GM23338 (cell line): ENCODE data around the gene TRIO. TPM values are rescaled to one million over a fixed set of nuclear protein-coding genes. Genes with fewer than 3 reads are reported as not detected.

Experiments used
- ATAC-seq: fragments of 200-7000 bp; cut with Tn5 transposase; 3 replicates; pipeline ENCODE4 v1.9.1; 2020
- DNase-seq: peaks from one replicate; pipeline ENCODE4 v3.0.0-alpha.2; 2015; ENCODE audit warnings: low spot score
- H2AFZ ChIP-seq: fragments of 200-600 bp; sonication (generic); 2 replicates; pipeline ENCODE4 v1.8.0; 2016; ENCODE audit warnings: antibody characterized with exemption, mild to moderate bottlenecking, moderate library complexity
- H3F3A ChIP-seq: fragments of 200-600 bp; sonication (generic); replicated peaks from 2 replicates; pipeline ENCODE4 v1.8.0; 2017; ENCODE audit warnings: antibody characterized with exemption, mixed run types, low read depth
- H3K27ac ChIP-seq: fragments of 200-600 bp; sonication (generic); 2 replicates; pipeline ENCODE4 v1.6.1; 2016; ENCODE audit warnings: low read depth
- H3K27me3 ChIP-seq: fragments of 200-600 bp; sonication (generic); 2 replicates; pipeline ENCODE4 v1.8.0; 2016; ENCODE audit warnings: mild to moderate bottlenecking, mixed run types, moderate library complexity; ENCODE audit not compliant: insufficient read depth
- H3K36me3 ChIP-seq: fragments of 200-600 bp; sonication (generic); 2 replicates; pipeline ENCODE4 v1.8.0; 2016; ENCODE audit warnings: mild to moderate bottlenecking; ENCODE audit not compliant: insufficient read depth
- H3K4me1 ChIP-seq: fragments of 200-600 bp; sonication (generic); 2 replicates; pipeline ENCODE4 v1.8.0; 2016; ENCODE audit warnings: mild to moderate bottlenecking, moderate library complexity; ENCODE audit not compliant: insufficient read depth
- H3K4me2 ChIP-seq: fragments of 200-600 bp; sonication (generic); 2 replicates; pipeline ENCODE4 v1.7.1; 2017; ENCODE audit warnings: mixed run types
- H3K4me3 ChIP-seq: fragments of 200-600 bp; sonication (generic); 2 replicates; pipeline ENCODE4 v1.6.1; 2016; ENCODE audit warnings: mixed run types
- H3K79me2 ChIP-seq: fragments of 200-600 bp; sonication (generic); replicated peaks from 2 replicates; pipeline ENCODE4 v1.8.0; 2017; ENCODE audit warnings: mild to moderate bottlenecking; ENCODE audit not compliant: insufficient read depth
- H3K9me2 ChIP-seq: fragments of 200-600 bp; sonication (generic); 2 replicates; pipeline ENCODE4 v1.8.0; 2017; ENCODE audit not compliant: insufficient read depth
- H4K20me1 ChIP-seq: fragments of 200-600 bp; sonication (generic); replicated peaks from 2 replicates; pipeline ENCODE4 v1.8.0; 2017; ENCODE audit warnings: mild to moderate bottlenecking; ENCODE audit not compliant: insufficient read depth
- H3K27ac Mint-ChIP-seq: 2 replicates; pipeline ENCODE4 v1.8.0; 2020; ENCODE audit warnings: inconsistent platforms, mild to moderate bottlenecking, moderate library complexity, mixed read lengths
- H3K27me3 Mint-ChIP-seq: 3 replicates; pipeline ENCODE4 v1.8.0; 2022; ENCODE audit warnings: low read depth, mild to moderate bottlenecking, moderate library complexity, mixed read lengths, inconsistent platforms; ENCODE audit not compliant: insufficient read depth, poor library complexity
- H3K36me3 Mint-ChIP-seq: 3 replicates; pipeline ENCODE4 v1.8.0; 2021; ENCODE audit warnings: low read depth, mild to moderate bottlenecking, inconsistent platforms, moderate library complexity, mixed read lengths
- H3K4me1 Mint-ChIP-seq: 3 replicates; pipeline ENCODE4 v1.8.0; 2020; ENCODE audit warnings: mild to moderate bottlenecking, inconsistent platforms, mixed read lengths
- H3K4me3 Mint-ChIP-seq: 3 replicates; pipeline ENCODE4 v1.8.0; 2021; ENCODE audit warnings: moderate library complexity, mild to moderate bottlenecking, inconsistent platforms, mixed read lengths
- H3K9me3 Mint-ChIP-seq: 3 replicates; pipeline ENCODE4 v1.8.0; 2020; ENCODE audit warnings: moderate library complexity, mild to moderate bottlenecking, inconsistent platforms, mixed read lengths
- CREB1 ChIP-seq: fragments of 250-450 bp; sonication (Bioruptor Pico); IDR thresholded peaks from 2 replicates; pipeline ENCODE4 v1.5.0; 2020; ENCODE audit warnings: low read depth, mild to moderate bottlenecking, moderate library complexity
- EZH2 ChIP-seq: fragments of 200-600 bp; sonication (generic); IDR thresholded peaks from one replicate; pipeline ENCODE4 v1.8.0; 2017; ENCODE audit warnings: antibody characterized with exemption, mild to moderate bottlenecking, low read depth; ENCODE audit not compliant: unreplicated experiment
- EZH2phosphoT487 ChIP-seq: fragments of 200-600 bp; sonication (generic); IDR thresholded peaks from one replicate; pipeline ENCODE4 v1.8.1; 2018; ENCODE audit warnings: antibody characterized with exemption; ENCODE audit not compliant: unreplicated experiment
- NANOG ChIP-seq: IDR thresholded peaks from 2 replicates; pipeline ENCODE4 v1.6.1; 2016; ENCODE audit warnings: antibody characterized with exemption, borderline replicate concordance
- STAT1 ChIP-seq: IDR thresholded peaks from one replicate; pipeline ENCODE4 v1.6.1; 2016; ENCODE audit warnings: antibody characterized with exemption; ENCODE audit not compliant: unreplicated experiment
- ZNF114 ChIP-seq: fragments of 250-450 bp; sonication (Bioruptor Pico); IDR thresholded peaks from 2 replicates; pipeline ENCODE4 v1.5.0; 2020; ENCODE audit warnings: mild to moderate bottlenecking, moderate library complexity
- ZNF331 ChIP-seq: fragments of 250-450 bp; sonication (Bioruptor Pico); IDR thresholded peaks from 2 replicates; pipeline ENCODE4 v1.5.0; 2020; ENCODE audit warnings: low read depth, mild to moderate bottlenecking, moderate library complexity
- polyA plus RNA-seq: library from polyadenylated mRNA; unstranded; fragments of >200 nt; fragmentation: Nextera tagmentation; extraction: Ambion mirVana; gene quantifications from 2 replicates; pipeline ENCODE4 v1.2.1, GENCODE V29; 2016
- total RNA-seq: library from RNA; depleted of rRNA; stranded (reverse); fragments of >200 nt; shearing (Covaris generic); gene quantifications from 2 replicates; pipeline ENCODE4 v1.2.3, GENCODE V29; 2014
- TF ChIP-seq, protein P1 (sequence below), 2 experiments: fragments of 200-600 bp in 1 of 2; sonication (generic) in 1 of 2; conservative IDR thresholded peaks; 2 replicates each; pipeline versions ENCODE4 v1.5.1 to v1.6.1; 2016 to 2017; ENCODE audit warnings: antibody characterized with exemption in 2 of 2, low read depth in 2 of 2, mild to moderate bottlenecking in 2 of 2, moderate library complexity in 1 of 2
- TF ChIP-seq, protein P2 (sequence below): IDR thresholded peaks from one replicate; pipeline ENCODE4 v1.6.1; 2018; ENCODE audit warnings: antibody characterized with exemption; ENCODE audit not compliant: unreplicated experiment

The TRIO gene
- total and polyA plus RNA-seq, 2 experiments from 2014 or later: 13.8 to 113 TPM

DNA sequence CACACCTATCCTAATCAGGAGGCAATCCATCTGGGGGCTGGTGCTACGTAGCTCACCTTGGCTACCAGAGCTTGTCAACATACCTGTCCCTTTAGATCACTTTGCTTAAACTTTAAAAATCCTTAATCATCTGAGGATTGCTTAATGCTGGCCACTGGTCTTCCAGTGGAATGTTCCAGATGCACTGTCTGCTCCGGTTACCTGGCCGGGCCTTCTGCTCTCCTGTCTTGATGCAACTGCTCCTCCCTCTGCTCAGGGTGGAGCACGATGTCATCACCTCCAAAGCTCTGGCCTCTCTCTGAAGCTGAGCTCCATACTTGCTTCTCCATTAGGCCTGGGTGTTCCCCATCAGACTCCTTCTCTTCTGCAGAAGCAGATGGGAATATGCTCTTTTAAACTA lies 331.9 kb downstream of the TRIO start (continued):
- TF ChIP-seq, protein P1, sequence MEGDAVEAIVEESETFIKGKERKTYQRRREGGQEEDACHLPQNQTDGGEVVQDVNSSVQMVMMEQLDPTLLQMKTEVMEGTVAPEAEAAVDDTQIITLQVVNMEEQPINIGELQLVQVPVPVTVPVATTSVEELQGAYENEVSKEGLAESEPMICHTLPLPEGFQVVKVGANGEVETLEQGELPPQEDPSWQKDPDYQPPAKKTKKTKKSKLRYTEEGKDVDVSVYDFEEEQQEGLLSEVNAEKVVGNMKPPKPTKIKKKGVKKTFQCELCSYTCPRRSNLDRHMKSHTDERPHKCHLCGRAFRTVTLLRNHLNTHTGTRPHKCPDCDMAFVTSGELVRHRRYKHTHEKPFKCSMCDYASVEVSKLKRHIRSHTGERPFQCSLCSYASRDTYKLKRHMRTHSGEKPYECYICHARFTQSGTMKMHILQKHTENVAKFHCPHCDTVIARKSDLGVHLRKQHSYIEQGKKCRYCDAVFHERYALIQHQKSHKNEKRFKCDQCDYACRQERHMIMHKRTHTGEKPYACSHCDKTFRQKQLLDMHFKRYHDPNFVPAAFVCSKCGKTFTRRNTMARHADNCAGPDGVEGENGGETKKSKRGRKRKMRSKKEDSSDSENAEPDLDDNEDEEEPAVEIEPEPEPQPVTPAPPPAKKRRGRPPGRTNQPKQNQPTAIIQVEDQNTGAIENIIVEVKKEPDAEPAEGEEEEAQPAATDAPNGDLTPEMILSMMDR (conservative IDR thresholded peaks at IDR 0.05; ENCODE audit: low read depth in 2 of 2): no peak
- no peak for TF ChIP-seq STAT1
- TF ChIP-seq, protein P2, sequence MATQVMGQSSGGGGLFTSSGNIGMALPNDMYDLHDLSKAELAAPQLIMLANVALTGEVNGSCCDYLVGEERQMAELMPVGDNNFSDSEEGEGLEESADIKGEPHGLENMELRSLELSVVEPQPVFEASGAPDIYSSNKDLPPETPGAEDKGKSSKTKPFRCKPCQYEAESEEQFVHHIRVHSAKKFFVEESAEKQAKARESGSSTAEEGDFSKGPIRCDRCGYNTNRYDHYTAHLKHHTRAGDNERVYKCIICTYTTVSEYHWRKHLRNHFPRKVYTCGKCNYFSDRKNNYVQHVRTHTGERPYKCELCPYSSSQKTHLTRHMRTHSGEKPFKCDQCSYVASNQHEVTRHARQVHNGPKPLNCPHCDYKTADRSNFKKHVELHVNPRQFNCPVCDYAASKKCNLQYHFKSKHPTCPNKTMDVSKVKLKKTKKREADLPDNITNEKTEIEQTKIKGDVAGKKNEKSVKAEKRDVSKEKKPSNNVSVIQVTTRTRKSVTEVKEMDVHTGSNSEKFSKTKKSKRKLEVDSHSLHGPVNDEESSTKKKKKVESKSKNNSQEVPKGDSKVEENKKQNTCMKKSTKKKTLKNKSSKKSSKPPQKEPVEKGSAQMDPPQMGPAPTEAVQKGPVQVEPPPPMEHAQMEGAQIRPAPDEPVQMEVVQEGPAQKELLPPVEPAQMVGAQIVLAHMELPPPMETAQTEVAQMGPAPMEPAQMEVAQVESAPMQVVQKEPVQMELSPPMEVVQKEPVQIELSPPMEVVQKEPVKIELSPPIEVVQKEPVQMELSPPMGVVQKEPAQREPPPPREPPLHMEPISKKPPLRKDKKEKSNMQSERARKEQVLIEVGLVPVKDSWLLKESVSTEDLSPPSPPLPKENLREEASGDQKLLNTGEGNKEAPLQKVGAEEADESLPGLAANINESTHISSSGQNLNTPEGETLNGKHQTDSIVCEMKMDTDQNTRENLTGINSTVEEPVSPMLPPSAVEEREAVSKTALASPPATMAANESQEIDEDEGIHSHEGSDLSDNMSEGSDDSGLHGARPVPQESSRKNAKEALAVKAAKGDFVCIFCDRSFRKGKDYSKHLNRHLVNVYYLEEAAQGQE: no peak
- TF ChIP-seq EZH2phosphoT487: no peak
- no peak for TF ChIP-seq NANOG
- no peak for TF ChIP-seq ZNF331
- no peak for TF ChIP-seq EZH2
- no peak for TF ChIP-seq CREB1 (CRISPR knock-in tag)

DNA sequence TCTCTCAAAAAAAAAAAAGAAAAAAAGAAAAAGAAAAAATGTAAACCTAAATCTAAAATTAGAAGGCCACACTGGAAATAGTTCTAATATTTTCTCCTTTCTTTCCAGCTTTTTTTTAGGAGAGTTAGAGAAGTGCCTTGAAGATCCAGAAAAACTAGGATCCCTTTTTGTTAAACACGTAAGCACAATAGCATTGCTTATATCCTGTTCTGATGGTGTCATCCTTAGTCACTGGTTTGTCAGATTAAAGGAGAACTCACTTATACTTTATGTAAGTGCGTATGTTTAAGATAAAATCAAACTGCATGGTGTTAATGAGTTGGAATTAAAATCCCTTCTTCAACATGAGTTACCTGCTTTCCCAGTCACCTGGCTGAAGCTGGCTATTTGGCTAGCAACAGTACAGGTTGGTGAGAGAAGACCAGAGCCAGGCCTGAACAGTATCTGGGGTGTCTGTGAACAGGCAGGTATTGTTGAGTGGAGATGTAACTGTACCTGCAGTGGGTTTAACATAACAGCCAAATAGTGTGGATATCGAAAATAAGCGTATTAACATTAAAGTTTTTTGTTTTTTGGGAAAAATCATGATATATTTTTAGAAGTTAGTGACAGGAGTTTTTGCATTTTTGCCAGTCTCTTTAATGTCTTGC lies 333.8 kb downstream of the TRIO start:
- Histone ChIP-seq H3K27me3 (no peaks in the 10 kb centered on the region), H4K20me1 (no peaks in the 10 kb centered on the region; the same call in 1 of the 2 replicates), H2AFZ (no peak overlapping the region), H3F3A (no peaks in the 10 kb centered on the region), H3K36me3 (peaks cover 30% of the 10 kb centered on the region), H3K4me1 (no peaks in the 10 kb centered on the region), H3K79me2 (no peaks in the 10 kb centered on the region), H3K4me2 (no peak overlapping the region), H3K9me2 (no peaks in the 10 kb centered on the region), H3K4me3 (no peak overlapping the region), H3K27ac (no peak overlapping the region)
- Mint-ChIP-seq H3K9me3 (no peaks in the 10 kb centered on the region), H3K27me3 (peaks cover 2% of the 10 kb centered on the region), H3K36me3 (peaks cover 36% of the 10 kb centered on the region), H3K4me1 (no peaks in the 10 kb centered on the region), H3K4me3 (no peak overlapping the region), H3K27ac (no peak overlapping the region)
- no peak for ATAC-seq
- no peak for TF ChIP-seq CREB1 (CRISPR knock-in tag)
- no peak for TF ChIP-seq EZH2
- TF ChIP-seq NANOG: no peak
- TF ChIP-seq, protein P1 (conservative IDR thresholded peaks at IDR 0.05; ENCODE audit: low read depth in 2 of 2): no peak
- no peak for TF ChIP-seq ZNF114 (CRISPR knock-in tag)
- no peak for DNase-seq
